GM18508 (cell line): ENCODE measurements around the gene SLC2A1.

Experiments used
- ATAC-seq: cut with Tn5 transposase; IDR thresholded peaks from one replicate; pipeline ENCODE4 v1.9.1; 2021; ENCODE audit warnings: moderate number of reproducible peaks; ENCODE audit not compliant: insufficient read depth, unreplicated experiment

SLC2A1 gene

DNA sequence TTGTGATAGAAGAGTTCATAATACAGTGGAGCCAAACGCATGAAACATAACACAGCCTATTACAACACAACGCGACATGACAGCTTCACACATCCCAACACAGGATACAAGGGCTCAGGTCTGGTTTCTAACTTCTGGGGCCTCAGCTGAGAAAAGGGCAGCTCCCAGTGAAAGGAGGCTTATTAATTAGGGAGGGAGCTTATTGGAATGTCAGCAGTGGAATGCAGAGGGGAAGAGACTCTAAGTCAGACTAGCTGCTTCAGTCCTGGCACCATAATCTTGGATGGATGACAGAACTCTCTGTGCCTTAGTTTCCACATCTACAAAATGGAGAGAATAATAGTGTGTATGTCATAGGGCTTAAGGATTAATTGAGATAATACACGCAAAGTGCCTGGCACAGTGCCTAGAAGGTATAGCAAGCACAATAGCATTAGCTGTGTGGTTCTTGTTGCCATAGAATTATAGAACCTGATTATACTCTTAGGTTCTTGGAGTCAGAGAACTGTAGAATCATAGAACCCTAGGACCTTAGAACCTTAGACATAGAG is 22.7 kb upstream of the SLC2A1 start:
- no peak for ATAC-seq

DNA sequence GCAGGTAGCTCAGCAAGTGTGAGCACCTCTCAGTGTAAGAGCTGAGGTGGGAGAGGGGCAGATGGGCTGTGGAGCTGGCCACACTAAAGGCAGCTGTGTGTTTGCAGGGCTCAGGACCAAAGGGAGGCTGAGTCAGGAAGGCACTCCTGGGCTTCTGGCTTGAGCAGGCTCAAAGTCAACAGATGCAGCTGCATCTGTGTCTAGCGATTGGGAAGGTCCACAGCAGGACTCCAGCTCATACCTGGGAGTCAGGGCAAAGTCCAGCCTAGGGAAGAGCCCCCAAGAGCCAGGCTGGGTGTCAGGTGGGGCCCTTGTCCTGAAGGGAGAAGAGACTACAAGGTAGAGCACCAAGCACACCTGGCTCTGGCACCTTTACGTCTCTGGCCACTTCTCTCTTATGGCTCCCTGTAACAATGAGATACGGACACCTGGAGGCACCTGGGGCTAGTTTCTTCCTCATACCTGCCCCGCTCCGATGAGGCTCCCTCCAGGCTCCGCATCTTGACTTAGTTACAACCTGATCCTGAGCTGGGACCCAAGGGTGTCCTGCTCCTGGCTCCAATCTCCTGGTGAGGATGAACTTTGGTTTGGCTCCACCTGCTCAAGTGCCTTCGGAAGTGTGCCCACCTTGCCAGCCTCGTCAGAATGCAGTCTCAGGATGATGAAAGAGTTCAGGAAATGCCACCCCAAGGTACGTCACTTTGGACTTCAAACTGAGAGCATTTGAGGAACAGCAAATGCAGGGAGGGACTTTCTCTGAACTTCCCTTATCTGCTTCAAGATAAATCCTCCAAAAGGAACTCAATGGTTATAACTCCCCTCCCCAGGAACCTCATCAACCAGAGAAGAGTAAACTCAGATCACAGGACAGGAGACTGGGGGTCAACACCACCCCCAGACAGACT is 21.5 kb upstream of the SLC2A1 start:
- ATAC-seq, result no peak

DNA sequence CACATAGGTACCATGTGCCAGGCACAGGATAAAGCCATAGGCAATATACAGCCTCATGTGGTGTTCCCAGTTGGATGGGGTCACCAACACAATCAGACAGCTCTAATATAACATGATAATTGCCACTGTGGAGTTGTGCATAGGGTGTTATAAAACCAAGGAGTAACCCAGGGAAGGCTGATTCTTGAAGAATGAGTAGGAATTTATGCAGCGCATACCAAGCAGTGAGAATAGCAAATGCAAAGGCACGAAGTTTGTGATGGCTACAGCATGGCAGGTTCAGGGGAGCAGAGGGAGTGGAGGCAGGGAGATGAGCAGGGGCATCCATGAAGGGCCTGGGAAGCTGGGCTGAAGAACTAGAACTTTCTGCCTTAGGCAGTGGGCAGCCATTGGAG is 20.4 kb upstream of the SLC2A1 start:
- ATAC-seq, result no peak

- no peak for ATAC-seq
These were observed 19.8 kb upstream of the SLC2A1 start for GRCh38 chr1:42978317-42979035.

- no peak for ATAC-seq
These were observed 19.0 kb upstream of the SLC2A1 start for GRCh38 chr1:42977653-42978052.

DNA sequence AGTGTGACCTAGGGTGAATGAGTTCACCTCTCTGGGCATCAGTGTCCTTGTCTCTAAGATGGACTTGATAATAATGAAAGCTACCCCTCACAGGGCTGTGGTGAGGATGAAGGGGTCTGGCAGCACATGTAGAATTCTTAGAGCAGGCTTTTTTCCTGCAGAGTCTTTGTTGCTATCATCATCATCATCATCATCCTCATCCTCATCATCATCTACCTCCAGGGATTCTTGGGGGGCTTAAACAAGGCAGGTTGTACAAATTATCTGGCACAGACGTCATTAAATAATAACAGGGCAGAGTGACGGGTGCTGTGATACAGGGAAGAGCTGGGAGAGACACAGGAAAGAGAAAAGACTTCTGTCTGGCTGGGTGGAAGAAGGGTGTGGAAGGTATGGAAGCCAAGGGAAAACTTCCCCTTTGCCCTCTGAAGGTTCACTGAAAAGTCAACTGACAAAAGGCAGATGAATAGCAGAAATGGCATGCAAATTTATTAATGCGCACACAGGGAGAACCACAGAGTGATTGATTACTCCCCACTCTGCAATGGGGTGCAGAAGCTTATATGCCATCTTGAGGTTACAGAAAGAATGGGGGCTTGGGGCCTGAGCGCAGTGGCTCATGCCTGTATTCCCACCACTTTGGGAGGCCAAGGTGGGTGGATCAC is 17.0 kb upstream of the SLC2A1 start:
- no peak for ATAC-seq

GRCh38 chr1:42974767-42975437 is 16.2 kb upstream of the SLC2A1 start:
- ATAC-seq, result no peak

GRCh38 chr1:42973799-42974198 is 15.1 kb upstream of the SLC2A1 start:
- ATAC-seq, result no peak

GRCh38 chr1:42973286-42973685 is 14.6 kb upstream of the SLC2A1 start:
- ATAC-seq, result no peak

DNA sequence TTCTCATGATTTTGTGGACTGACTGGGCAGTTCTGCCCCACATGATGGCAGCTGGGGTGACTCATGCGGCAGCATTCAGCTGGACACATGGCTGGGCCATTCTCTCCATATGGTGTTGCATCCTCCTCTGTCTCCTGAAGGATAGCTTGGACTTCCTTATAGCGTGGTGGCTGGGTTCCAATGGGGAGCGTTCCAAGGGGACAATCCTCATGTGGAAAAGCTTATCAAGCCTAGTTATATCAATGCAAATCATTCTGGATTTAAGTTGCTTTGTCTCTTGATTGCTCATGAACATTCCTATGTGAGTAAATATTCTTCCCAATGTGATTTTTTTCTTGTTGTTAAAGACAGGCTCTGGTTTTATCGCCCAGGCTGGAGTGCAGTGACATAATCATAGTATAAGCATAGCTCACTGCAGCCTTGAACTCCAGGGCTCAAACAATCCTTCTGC is 13.2 kb upstream of the SLC2A1 start:
- ATAC-seq, result no peak

- ATAC-seq, result no peak
These were observed 11.5 kb upstream of the SLC2A1 start for GRCh38 chr1:42970143-42970542.

DNA sequence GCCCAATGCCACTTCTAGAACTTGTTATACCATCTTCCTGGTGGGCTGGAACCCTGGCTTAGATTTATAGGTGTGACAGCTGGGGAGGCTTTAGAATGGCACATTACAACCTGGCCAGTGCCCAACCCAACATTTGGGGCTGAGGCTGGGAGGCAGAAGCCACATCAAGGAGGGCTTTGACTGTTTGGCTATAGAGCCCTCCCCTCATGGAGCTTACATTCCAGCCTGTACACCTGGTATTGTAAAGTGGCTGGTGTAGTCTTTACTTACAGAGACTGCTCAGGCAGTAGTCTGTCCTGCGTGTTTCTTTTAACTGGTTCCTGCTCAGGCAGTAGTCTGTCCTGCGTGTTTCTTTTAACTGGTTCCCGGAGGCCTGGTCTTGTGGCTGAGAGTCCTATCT is 10.0 kb upstream of the SLC2A1 start:
- no peak for ATAC-seq

GRCh38 chr1:42966688-42967612 is 8.3 kb upstream of the SLC2A1 start:
- ATAC-seq, result no peak

GRCh38 chr1:42965378-42965777 is 6.7 kb upstream of the SLC2A1 start:
- no peak for ATAC-seq

GRCh38 chr1:42964044-42964812 is 5.6 kb upstream of the SLC2A1 start:
- no peak for ATAC-seq

DNA sequence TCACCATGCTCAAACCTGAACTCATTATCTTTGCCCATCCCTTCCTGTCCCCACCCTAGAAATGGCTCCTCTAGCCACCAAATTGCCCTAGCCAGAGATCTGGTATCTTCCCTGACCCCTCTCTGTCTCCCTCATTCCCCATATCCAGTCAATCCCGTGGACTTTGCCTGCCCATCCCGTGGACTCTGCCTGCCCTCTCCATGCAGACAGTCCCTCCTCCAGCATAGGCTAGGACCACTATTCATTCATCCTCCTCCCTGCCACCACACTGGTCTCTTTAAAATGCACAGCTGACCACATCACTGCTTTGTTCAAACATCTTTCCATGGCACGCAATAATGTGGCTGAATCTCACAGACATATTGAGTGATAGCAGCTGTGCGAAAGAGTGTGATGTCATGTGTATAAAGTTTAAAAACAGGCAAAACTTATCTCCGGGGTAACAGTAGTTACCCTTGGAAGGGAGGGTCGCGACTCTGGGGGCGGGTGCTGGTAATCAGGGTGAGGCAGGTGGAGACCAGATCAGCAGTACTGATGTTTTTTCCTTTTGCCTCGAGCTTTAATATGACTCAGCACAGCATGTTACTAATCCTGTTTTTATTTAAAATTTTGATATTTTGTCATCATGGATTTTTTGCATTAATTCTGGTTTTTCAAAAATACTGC is 4.8 kb upstream of the SLC2A1 start:
- ATAC-seq, result no peak

DNA sequence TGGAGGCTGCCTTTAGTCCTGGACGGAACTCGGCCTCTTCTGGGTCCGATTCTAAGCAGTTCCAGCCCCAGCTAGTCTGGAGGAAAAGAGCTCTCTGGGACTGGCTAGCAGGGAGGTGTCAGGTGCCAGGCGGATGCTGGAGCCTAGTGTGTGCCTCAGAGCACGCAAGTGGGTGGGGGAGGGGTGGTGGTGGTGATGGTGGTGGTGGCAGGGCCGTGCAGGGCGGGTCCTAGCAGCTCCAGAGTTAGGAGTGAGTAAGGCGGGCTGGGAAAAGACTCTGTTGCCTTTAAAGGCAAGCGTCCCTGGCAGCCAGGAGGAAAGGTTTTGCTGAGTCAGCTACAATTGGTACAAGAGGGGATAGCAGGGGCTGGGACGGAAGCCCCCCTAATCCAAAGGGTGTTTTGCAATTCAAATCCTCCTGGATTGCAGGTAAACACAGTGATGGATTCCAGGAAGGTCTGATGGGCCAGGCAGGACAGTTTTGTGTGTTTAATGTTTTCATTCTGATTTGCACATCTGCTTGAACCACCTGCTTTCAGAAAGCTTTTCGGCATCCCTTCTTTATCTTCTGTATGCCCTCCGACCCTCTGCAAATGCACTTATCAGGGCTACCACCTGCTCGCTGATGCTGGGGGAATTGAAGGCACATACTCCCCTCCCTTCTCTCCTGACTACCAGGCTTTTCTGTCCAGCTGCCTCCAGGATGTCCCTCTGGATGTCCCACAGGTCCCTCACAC is 4.1 kb upstream of the SLC2A1 start:
- no peak for ATAC-seq
